BJ (cell line): ENCODE measurements around the gene SRSF2. TPM values are rescaled to one million over a fixed set of nuclear protein-coding genes. Genes with fewer than 3 reads are reported as not detected.
"Not testable (repeated sequence)": the region's sequence is repeated elsewhere in the genome, so short reads cannot be mapped to it uniquely, and the experiment has no call there.

Source experiments
- CTCF ChIA-PET: fragments of 350-600 bp; formaldehyde crosslinking; extraction: SDS; loops from one replicate; lab custom pipeline; 2021; ENCODE audit warnings: antibody characterized with exemption, inconsistent platforms; lab: Yijun Ruan, JAX
- POLR2A ChIA-PET: fragments of 300-600 bp; sonication (Branson Sonifier 250); formaldehyde crosslinking; extraction: SDS; loops from one replicate; lab custom pipeline; 2021; ENCODE audit warnings: antibody characterized with exemption; lab: Charles Lee
- DNase-seq: peaks from one replicate; pipeline ENCODE4 v3.0.0-alpha.2; 2011; ENCODE audit warnings: low read depth
- H3K27me3 ChIP-seq: 2 replicates; pipeline ENCODE4 v1.6.0; 2011; ENCODE audit warnings: low read length; ENCODE audit not compliant: control insufficient read depth, insufficient read depth
- H3K36me3 ChIP-seq: 2 replicates; pipeline ENCODE4 v1.5.1; 2011; ENCODE audit warnings: low read length; ENCODE audit not compliant: control insufficient read depth, insufficient read depth
- H3K4me3 ChIP-seq: 2 replicates; pipeline ENCODE4 v1.5.1; 2011; ENCODE audit warnings: low read depth, mild to moderate bottlenecking, control low read depth, low read length
- polyA plus RNA-seq: library from polyadenylated mRNA; depleted of rRNA; stranded (reverse); fragments of >200 nt; gene quantifications from 2 replicates; pipeline ENCODE4 v1.2.3, GENCODE V29; 2011
- TF ChIP-seq, protein P1 (sequence below): IDR thresholded peaks from 2 replicates; pipeline ENCODE4 v1.5.1; 2011; ENCODE audit warnings: low read depth, mild to moderate bottlenecking, control low read depth, inconsistent platforms, low read length, moderate library complexity; ENCODE audit not compliant: insufficient read depth

Gene SRSF2
- polyA plus RNA-seq, 1 experiment = 110 TPM

DNA sequence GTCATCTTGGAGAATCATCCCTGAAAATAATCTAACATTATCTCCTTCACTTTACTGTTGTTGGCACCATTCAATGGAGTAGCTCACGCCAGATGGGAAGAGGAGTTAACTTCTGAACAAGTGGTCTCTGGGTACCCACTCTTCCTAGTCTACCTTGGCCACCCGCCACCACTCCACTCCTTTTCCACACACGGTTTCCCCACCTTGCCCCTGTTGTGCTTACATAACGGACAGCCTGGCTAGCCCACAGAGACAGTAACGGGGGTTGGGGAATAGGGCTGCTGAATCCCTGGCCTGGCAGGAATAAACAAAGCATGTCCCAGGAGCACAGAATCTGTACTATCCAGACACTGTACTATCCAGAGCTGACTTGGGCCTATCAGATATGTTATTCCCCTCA is 22.8 kb downstream of the SRSF2 start:
- H3K27me3 ChIP-seq = no peaks in the 10 kb centered on the region
- CTCF ChIA-PET = interaction anchor here (0.9 to 3.5 kb wide), 10 partner anchors 11 to 191 kb away, joined by 3 to 23 read pairs (median 5); partner anchors contain the start of genes JMJD6 and SRSF2
- peaks cover 18% of the 10 kb centered on the region for H3K36me3 ChIP-seq
- DNase-seq = no peak
- no peak overlapping the region for H3K4me3 ChIP-seq
- TF ChIP-seq, protein P1, sequence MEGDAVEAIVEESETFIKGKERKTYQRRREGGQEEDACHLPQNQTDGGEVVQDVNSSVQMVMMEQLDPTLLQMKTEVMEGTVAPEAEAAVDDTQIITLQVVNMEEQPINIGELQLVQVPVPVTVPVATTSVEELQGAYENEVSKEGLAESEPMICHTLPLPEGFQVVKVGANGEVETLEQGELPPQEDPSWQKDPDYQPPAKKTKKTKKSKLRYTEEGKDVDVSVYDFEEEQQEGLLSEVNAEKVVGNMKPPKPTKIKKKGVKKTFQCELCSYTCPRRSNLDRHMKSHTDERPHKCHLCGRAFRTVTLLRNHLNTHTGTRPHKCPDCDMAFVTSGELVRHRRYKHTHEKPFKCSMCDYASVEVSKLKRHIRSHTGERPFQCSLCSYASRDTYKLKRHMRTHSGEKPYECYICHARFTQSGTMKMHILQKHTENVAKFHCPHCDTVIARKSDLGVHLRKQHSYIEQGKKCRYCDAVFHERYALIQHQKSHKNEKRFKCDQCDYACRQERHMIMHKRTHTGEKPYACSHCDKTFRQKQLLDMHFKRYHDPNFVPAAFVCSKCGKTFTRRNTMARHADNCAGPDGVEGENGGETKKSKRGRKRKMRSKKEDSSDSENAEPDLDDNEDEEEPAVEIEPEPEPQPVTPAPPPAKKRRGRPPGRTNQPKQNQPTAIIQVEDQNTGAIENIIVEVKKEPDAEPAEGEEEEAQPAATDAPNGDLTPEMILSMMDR = no peak
- POLR2A ChIA-PET = no interaction called here

DNA sequence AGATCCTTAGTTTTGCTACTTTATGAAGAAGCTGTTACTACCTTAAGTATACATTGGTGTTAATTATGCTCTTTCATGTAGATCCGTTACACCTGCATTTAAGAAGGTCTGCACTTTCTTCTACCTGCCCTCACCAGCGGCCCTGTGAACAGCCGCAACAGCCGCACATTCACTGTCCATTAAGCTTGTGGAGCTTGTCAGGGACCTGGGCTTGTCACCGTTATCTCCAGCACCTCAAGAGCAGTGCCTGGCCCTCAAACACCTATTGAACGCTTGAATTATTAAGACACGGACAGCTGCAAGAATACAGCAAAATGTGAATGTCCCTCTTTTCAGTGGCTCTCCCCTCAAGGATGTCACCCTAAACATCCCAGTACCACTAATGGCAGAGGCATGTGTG is 23.4 kb downstream of the SRSF2 start:
- no peak for DNase-seq
- ChIA-PET POLR2A (no interaction called here), CTCF (interaction anchor here (0.7 to 3.5 kb wide), 11 partner anchors 12 to 190 kb away, joined by 3 to 23 read pairs (median 5); partner anchors contain the start of genes JMJD6 and SRSF2)
- no peaks in the 10 kb centered on the region for H3K27me3 ChIP-seq
- no peak overlapping the region for H3K4me3 ChIP-seq
- TF ChIP-seq, protein P1 = no peak
- peaks cover 17% of the 10 kb centered on the region for H3K36me3 ChIP-seq

DNA sequence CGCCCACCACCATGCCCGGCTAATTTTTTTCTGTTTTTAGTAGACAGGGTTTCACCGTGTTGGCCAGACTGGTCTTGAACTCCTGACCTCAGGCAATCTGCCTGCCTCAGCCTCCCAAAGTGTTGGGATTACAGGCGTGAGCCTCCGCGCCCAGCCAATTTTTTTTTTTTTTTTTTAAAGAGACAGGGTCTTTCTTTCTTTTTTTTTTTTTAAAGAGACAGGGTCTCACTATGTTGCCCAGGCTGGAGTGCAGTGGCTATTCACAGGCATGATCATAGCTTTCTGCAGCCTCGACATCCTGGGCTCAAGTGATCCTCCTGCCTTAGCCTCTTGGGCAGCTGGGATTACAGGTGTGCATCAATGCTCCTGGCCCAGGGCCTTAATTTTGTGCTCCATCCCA is 24.8 kb downstream of the SRSF2 start:
- H3K27me3 ChIP-seq, POLR2A ChIA-PET, H3K4me3 ChIP-seq, DNase-seq: not testable (repeated sequence)
- CTCF ChIA-PET = interaction anchor here (1.4 to 3.5 kb wide), 2 partner anchors 15 to 31 kb away, joined by 3 to 20 read pairs; no protein-coding TSS in a partner anchor
- H3K36me3 ChIP-seq = peaks cover 11% of the 10 kb centered on the region

DNA sequence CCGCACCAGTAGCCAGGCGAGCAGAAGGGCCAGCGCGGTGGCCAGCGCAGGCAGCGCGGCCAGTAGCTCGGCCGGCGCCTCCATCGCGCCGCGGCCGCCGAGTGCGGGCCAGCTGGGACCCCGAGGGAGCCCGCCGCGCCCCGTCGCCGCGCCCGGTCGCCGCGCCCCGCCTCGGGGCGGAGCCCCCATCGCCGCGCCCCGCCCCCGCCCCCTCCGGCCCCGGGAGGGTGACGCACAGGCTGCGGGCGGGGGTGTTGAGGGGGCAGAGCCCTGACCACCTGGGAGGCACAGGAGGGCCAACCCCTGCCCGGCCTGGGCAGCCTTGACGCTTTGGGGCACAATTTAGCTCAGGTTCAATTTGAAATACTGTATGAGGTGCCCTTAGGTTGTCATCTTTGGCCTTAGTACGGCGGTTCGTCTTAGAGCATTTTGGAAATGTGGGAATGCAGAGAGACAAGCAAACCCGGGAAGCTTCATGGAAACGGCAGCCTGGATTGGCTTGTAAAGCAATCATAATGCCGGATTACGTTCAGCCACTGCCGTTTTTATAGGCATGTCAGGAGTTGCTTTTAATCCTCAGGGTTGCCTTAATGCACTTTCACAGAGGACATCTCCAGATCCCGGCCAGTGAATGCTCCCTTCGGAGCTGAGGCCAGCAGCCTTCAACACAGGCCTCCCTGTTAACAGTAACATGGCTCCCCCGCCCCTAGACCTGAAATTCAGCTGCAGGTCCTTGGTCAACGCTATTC is 26.1 kb downstream of the SRSF2 start, which contains the start of gene MXRA7:
TSS of gene MXRA7 (minus strand) at position 103 of the 749 bp plus-strand sequence. CDS start at position 84, 19 bp downstream.
- Histone ChIP-seq H3K4me3 (peak within 1 kb of the TSS; percentile 84), H3K36me3 (peaks cover 11% of the 10 kb centered on the region), H3K27me3 (no peaks in the 10 kb centered on the region)
- ChIA-PET CTCF (interaction anchor here (0.7 to 1.6 kb wide), 4 partner anchors 9 to 181 kb away, joined by 3 to 6 read pairs (median 3); no protein-coding TSS in a partner anchor), POLR2A (no interaction called here)
- DNase-seq = no peak
- TF ChIP-seq, protein P1 = no peak

DNA sequence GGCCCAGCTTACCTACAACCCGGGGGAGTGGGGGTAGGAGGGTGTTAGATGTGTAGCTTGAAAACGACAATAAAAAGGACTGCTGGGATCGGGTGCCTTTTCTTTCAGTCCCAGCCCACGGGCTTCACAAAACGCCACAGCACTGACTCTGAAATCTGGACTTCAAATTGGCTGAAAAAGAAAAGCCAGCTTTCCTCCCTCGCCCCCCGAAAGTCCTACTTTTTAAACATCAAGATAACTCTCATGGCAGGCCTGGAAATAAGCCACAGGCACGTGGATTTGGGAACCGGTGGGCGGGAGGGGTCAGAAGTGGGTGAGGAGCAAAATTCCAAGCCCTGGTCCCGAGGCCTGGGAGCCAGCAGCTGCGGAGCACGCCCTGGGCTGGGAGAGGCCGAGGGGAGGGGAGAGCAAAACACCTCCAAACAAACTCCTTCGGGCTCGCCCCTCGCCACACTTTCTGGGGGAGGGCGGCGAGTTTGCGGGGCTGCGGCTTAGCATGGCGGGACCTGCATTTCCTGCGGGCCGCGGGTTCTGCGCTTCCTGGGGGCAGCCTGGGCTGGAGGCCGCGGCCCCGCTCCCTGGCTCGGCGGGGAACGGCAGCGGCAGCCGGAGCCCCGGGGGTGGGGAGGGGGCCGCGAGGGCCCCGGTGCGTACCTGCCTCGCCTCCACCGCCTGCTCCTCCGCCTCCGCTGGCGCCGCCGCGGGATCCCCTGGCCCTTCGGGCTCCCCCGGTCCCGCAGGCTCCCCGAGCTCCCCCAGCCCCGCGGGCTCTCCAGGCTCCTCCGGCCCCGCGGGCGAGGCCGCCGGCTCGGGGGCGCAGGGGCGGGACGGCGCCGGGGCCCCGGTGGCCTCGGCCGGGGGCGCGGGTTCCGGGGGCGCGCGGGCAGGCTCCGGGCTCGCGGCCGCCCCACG is 26.9 kb downstream of the SRSF2 start:
- H3K36me3 ChIP-seq, DNase-seq, H3K27me3 ChIP-seq: not testable (repeated sequence)
- ChIA-PET POLR2A (interaction anchor here (1.2 kb wide), 1 partner anchor 9 kb away, joined by 6 read pairs; no protein-coding TSS in a partner anchor), CTCF (interaction anchor here (0.7 to 2.7 kb wide), 4 partner anchors 8 to 180 kb away, joined by 3 to 18 read pairs (median 5); no protein-coding TSS in a partner anchor)
- H3K4me3 ChIP-seq = peak overlapping the region; percentile 84
